ENCODE results near the gene SHANK3. TPM values are rescaled to one million over a fixed set of nuclear protein-coding genes. Genes with fewer than 3 reads are reported as not detected.

Gene SHANK3
- total and polyA plus RNA-seq, 2 of the 8 experiments (the other 6 are each of a cell fraction or from before 2014, with no cell fraction given), result 1.5 to 6.0 TPM

- H3K27me3 ChIP-seq (replicated peaks in 1 of 4; ENCODE audit: control insufficient read depth in 3 of 4, extremely low read depth in 1 of 4, insufficient read depth in 3 of 4, low read length in 3 of 4), result no peaks in the 10 kb centered on the region; a peak in 1 of 7 replicates
- H3K79me2 ChIP-seq (ENCODE audit: control insufficient read depth in 1 of 2, insufficient read depth in 2 of 2, low read length in 2 of 2), result no peaks in the 10 kb centered on the region
- no peak overlapping the region for H4K91ac ChIP-seq (replicated peaks; ENCODE audit: insufficient read length, low read length)
- no peaks in the 10 kb centered on the region for H3K9me3 ChIP-seq (ENCODE audit: insufficient read depth in 2 of 2, low read depth in 1 of 2, low read length in 1 of 2)
- H2BK120ac ChIP-seq (replicated peaks; ENCODE audit: low read depth, low read length), result no peak overlapping the region
- FAIRE-seq (no peak), DNase-seq (ENCODE audit: low read depth in 1 of 2, low spot score in 2 of 2) (no peak)
- H3K14ac ChIP-seq (ENCODE audit: insufficient read length), result no peak overlapping the region
- ChIA-PET POLR2A (ENCODE audit: partially characterized antibody) (no interaction called here), CTCF (ENCODE audit: partially characterized antibody) (no interaction called here)
- no peak overlapping the region for H4K5ac ChIP-seq (ENCODE audit: insufficient read length, low read depth, low read length)
- WGBS, 2 experiments (ENCODE audit: extremely low coverage in 1 of 2, insufficient coverage in 1 of 2, insufficient read length in 1 of 2, insufficient replicate concordance in 2 of 2, low coverage in 1 of 2, low lambda C conversion rate in 2 of 2, missing lambda C conversion rate in 1 of 2), result 88% methylated on average over 12 of the region's 14 CpGs; no CpG with 5 or more reads in 1 of the 2 experiments
- H4K8ac ChIP-seq (ENCODE audit: extremely low read depth, insufficient read depth, low read length), result no peak overlapping the region
- H3K79me1 ChIP-seq (ENCODE audit: low read depth, low read length), result no peaks in the 10 kb centered on the region
- no peak overlapping the region for H3K23ac ChIP-seq (ENCODE audit: insufficient read length)
- H2BK20ac ChIP-seq (ENCODE audit: low read length), result no peak overlapping the region
- no peak overlapping the region for H2BK15ac ChIP-seq (ENCODE audit: low read length)
- no peak overlapping the region for H2AK5ac ChIP-seq (ENCODE audit: low read depth, low read length)
- H3K4me2 ChIP-seq (ENCODE audit: insufficient read depth in 1 of 2, low read depth in 2 of 2, low read length in 2 of 2), result no peak overlapping the region
- H3K27ac ChIP-seq (ENCODE audit: low read depth, low read length), result no peak overlapping the region
- H3K23me2 ChIP-seq (ENCODE audit: low read depth, low read length), result peaks cover 2% of the 10 kb centered on the region; the same call in 1 of the 2 replicates
- H3K4ac ChIP-seq (replicated peaks; ENCODE audit: insufficient read length, low read depth, low read length), result no peak overlapping the region
- no peak overlapping the region for H3K4me3 ChIP-seq (ENCODE audit: extremely low read depth in 1 of 4, insufficient read depth in 2 of 4, low read depth in 3 of 4, low read length in 4 of 4)
- no peak overlapping the region for H2BK12ac ChIP-seq (ENCODE audit: low read depth, low read length)
- peaks cover 3 to 22% of the 10 kb centered on the region in 2 experiments for H4K20me1 ChIP-seq (replicated peaks in 1 of 2; ENCODE audit: control insufficient read depth in 1 of 2, insufficient read depth in 2 of 2, low read length in 2 of 2)
- no peaks in the 10 kb centered on the region for H3K36me3 ChIP-seq (ENCODE audit: control insufficient read depth in 2 of 4, insufficient read depth in 4 of 4, low read length in 3 of 4)
- no peak overlapping the region for H3K18ac ChIP-seq (ENCODE audit: extremely low read depth, low read length)
- peaks cover 0 to 8% (median 3%) of the 10 kb centered on the region in 4 experiments; a peak in 4 of 7 replicates for H3K4me1 ChIP-seq (replicated peaks in 1 of 4; ENCODE audit: control insufficient read depth in 3 of 4, insufficient read depth in 4 of 4, low read length in 3 of 4)
- H2BK5ac ChIP-seq (ENCODE audit: low read depth, low read length), result no peak overlapping the region
- H3K9ac ChIP-seq (replicated peaks in 1 of 4; ENCODE audit: extremely low read depth in 1 of 4, low read depth in 3 of 4, low read length in 3 of 4), result no peak overlapping the region
- H3K56ac ChIP-seq (replicated peaks; ENCODE audit: insufficient read length, low read depth, low read length), result no peak overlapping the region
- H2AFZ ChIP-seq (ENCODE audit: low read length), result no peak overlapping the region
- TF ChIP-seq SIX5 (IDR thresholded peaks at IDR 0.05; ENCODE audit: low read depth, low read length) (no peak), CTCF (IDR thresholded peaks at IDR 0.05; ENCODE audit: control extremely low read depth in 1 of 3, insufficient read depth in 1 of 3, low read depth in 1 of 3, low read length in 3 of 3) (no peak), E2F6 (IDR thresholded peaks at IDR 0.05) (no peak), ZNF274 (IDR thresholded peaks at IDR 0.05; ENCODE audit: borderline replicate concordance, extremely low read depth, low read length) (no peak), YY1 (IDR thresholded peaks at IDR 0.05; ENCODE audit: low read depth, low read length) (no peak), RBBP5 (IDR thresholded peaks at IDR 0.05; ENCODE audit: borderline replicate concordance, low read depth, low read length) (no peak), SP4 (IDR thresholded peaks at IDR 0.05; ENCODE audit: low read length) (no peak), SRF (IDR thresholded peaks at IDR 0.05; ENCODE audit: low read depth, low read length) (no peak), JUN (IDR thresholded peaks at IDR 0.05; ENCODE audit: low read depth, low read length) (no peak), SIN3A (conservative IDR thresholded peaks at IDR 0.05 in 1 of 2, IDR thresholded peaks at IDR 0.05 in 1 of 2; ENCODE audit: low read depth in 1 of 2, low read length in 2 of 2) (no peak)
These were observed 34.0 kb downstream of the SHANK3 start for GRCh38 chr22:50706481-50707125.
